Adrenal gland (tissue), 19 donors: Measurements from ENCODE around the gene CSNK2A3. TPM values are rescaled to one million over a fixed set of nuclear protein-coding genes. Genes with fewer than 3 reads are reported as not detected.
"Not testable (repeated sequence)": the region's sequence is repeated elsewhere in the genome, so short reads cannot be mapped to it uniquely, and the experiment has no call there.

Experiments used
- DNase-seq, 7 donors: peaks; one replicate each; pipeline ENCODE4 v3.0.0-alpha.2; 2019 to 2020
- H3K27ac ChIP-seq, 5 donors: fragments of 200-600 bp; sonication (generic) in 4 of 5; 1 replicate in 3 of 5; 2 replicates in 2 of 5; pipeline versions ENCODE4 v1.5.1 to v1.8.0; 2016 to 2020; ENCODE audit warnings: mild to moderate bottlenecking in 1 of 5
- H3K27me3 ChIP-seq: fragments of 200-600 bp; 2 replicates; pipeline ENCODE4 v1.8.0; 2021
- H3K36me3 ChIP-seq, 2 donors: fragments of 200-600 bp; replicated peaks in 1 of 2; 1 replicate in 1 of 2; 2 replicates in 1 of 2; pipeline versions ENCODE4 v1.5.1 to v1.8.0; 2018 to 2022
- H3K4me1 ChIP-seq, 2 donors: fragments of 200-600 bp; replicated peaks in 1 of 2; 1 replicate in 1 of 2; 2 replicates in 1 of 2; pipeline versions ENCODE4 v1.5.1 to v1.8.0; 2018 to 2021
- H3K4me3 ChIP-seq, 4 donors: fragments of 200-600 bp; sonication (generic) in 3 of 4; one replicate each; pipeline ENCODE4 v1.5.1; 2016 to 2018
- H3K9me3 ChIP-seq, 3 donors: fragments of 200-600 bp; sonication (generic) in 1 of 3; replicated peaks in 1 of 3; 1 replicate in 2 of 3; 2 replicates in 1 of 3; pipeline versions ENCODE4 v1.5.1 to v1.8.0; 2016 to 2021
- CTCF ChIP-seq, 6 experiments: fragments of 450-650 bp in 4 of 6; fragments of 200-600 bp in 2 of 6; sonication (generic) in 1 of 6; IDR thresholded peaks; 1 replicate in 5 of 6; 2 replicates in 1 of 6; pipeline versions ENCODE4 v1.5.1 to v1.8.0; 2016 to 2021; ENCODE audit warnings: antibody characterized with exemption in 6 of 6, mild to moderate bottlenecking in 2 of 6, moderate library complexity in 1 of 6
- POLR2A ChIP-seq, 2 donors: fragments of 450-650 bp; IDR thresholded peaks; one replicate each; pipeline ENCODE4 v1.6.1; 2017; ENCODE audit warnings: antibody characterized with exemption in 2 of 2, mild to moderate bottlenecking in 2 of 2, moderate library complexity in 1 of 2
- WGBS, 4 donors: extraction: QIAGEN DNeasy Blood & Tissue Kit in 2 of 4; methylation state at CpG; one replicate each; pipeline versions ENCODE4 v1.1.5 to v1.1.7; 2013 to 2017; 5-methylcytosine and 5-hydroxymethylcytosine counted together
- intact Hi-C, 2 donors: fragments of 100-400 bp; cut with DNase I; formaldehyde crosslinking; loops; one replicate each; pipeline versions ENCODE4 v1.14.1 to v1.15.0; 2022 to 2023
- long read RNA-seq, 10 donors: library from polyadenylated mRNA in 3 of 10; unstranded in 2 of 10; stranded (forward) in 1 of 10; transcript quantifications; one replicate each; pipeline ENCODE4 v2.0.0 and lab custom pipeline, GENCODE V29; 2021 to 2026
- polyA plus RNA-seq, 3 donors: library from polyadenylated mRNA; stranded (reverse); fragments of 200-250 nt in 2 of 3; fragments of 350-450 nt in 1 of 3; fragmentation: Illumina TruSeq in 1 of 3; extraction: RNeasy Lipid Tissue Mini Kit (QIAGEN cat#74804) in 1 of 3; gene quantifications; one replicate each; pipeline ENCODE4 v1.2.3, GENCODE V29; 2013 to 2014
- total RNA-seq, 9 donors: library from RNA; depleted of rRNA in 4 of 9; stranded (reverse); fragments of >200 nt in 4 of 9; fragments of 120-200 nt in 1 of 9; fragmentation: NEBNext Ultra II Directional in 1 of 9; extraction: Animal tissue kit (Norgen Biotek cat#: 25700) in 1 of 9; gene quantifications; one replicate each; pipeline versions ENCODE4 v1.1.0 to v1.2.4, GENCODE V29; 2013 to 2023
- donor health status: healthy with polysubstance abuse.
- donor health status: Bipolar disorder and iron deficiency.
- donor health status: DM: yes; HTN: yes; CAD: no.
- donor health status: DM: no; HTN: no; CAD: no.
- donor health status: DM: no; HTN: no; CAD: no.
- donor health status: DM: yes; HTN: yes; CAD: no.

The CSNK2A3 gene
- total RNA-seq: 1 to 10 TPM in 4 of 9 donors, under 1 TPM in 4, not detected in 1; 0.46 to 2.7 (median 0.82) TPM
- polyA plus RNA-seq: 1 to 10 TPM in 1 of 3 donors, under 1 TPM in 2; 0.07 to 2.4 (median 0.40) TPM
- long read RNA-seq, donor 1, partial matches to known transcripts: 0 of 2 reads
- long read RNA-seq, donor 1, other reads (novel, unspliced or antisense): 0 of 2 reads
- long read RNA-seq, donor 2, partial matches to known transcripts: 0 of 3 reads
- long read RNA-seq, donor 2, other reads (novel, unspliced or antisense): 0 of 3 reads
- long read RNA-seq, donor 3, partial matches to known transcripts: 0 of 2 reads
- long read RNA-seq, donor 3, other reads (novel, unspliced or antisense): 0 of 2 reads
- long read RNA-seq, donor 4: 0 reads
- long read RNA-seq, donor 5: 0 reads
- long read RNA-seq, donor 6: 0 reads
- long read RNA-seq, donor 7, transcript CSNK2A3-201 (1 exons, 1,416 nt): major isoform, 5 of 5 reads
- long read RNA-seq, donor 7, partial matches to known transcripts: 0 of 5 reads
- long read RNA-seq, donor 7, other reads (novel, unspliced or antisense): 0 of 5 reads
- long read RNA-seq, donor 8, partial matches to known transcripts: 0 of 3 reads
- long read RNA-seq, donor 8, other reads (novel, unspliced or antisense): 0 of 3 reads
- long read RNA-seq, donor 9: 0 reads
- long read RNA-seq, donor 10, transcript CSNK2A3-201 (1 exons, 1,416 nt): major isoform, 5 of 5 reads
- long read RNA-seq, donor 10, partial matches to known transcripts: 0 of 5 reads
- long read RNA-seq, donor 10, other reads (novel, unspliced or antisense): 0 of 5 reads

- intact Hi-C loops, H3K4me1 ChIP-seq, H3K4me3 ChIP-seq, H3K36me3 ChIP-seq, H3K27ac ChIP-seq, H3K9me3 ChIP-seq, DNase-seq, H3K27me3 ChIP-seq: not testable (repeated sequence)
- WGBS, 4 donors: 89 to 90% (median 89%) methylated on average over 11 of the region's 11 CpGs
Observed at GRCh38 chr11:11352878-11353277, at the start of gene CSNK2A3. CSNK2A3 (minus strand) TSS chr11:11353250; CDS start chr11:11353119, 131 bp downstream.

GRCh38 chr11:11401960-11402535 lies 49.0 kb upstream of the CSNK2A3 start:
- no peaks in the 10 kb centered on the region for H3K9me3 ChIP-seq
- H3K4me3 ChIP-seq: no peak overlapping the region
- no peak for DNase-seq
- H3K27ac ChIP-seq: no peak overlapping the region
- peaks cover 4 to 11% of the 10 kb centered on the region in 2 donors for H3K4me1 ChIP-seq
- no peaks in the 10 kb centered on the region for H3K36me3 ChIP-seq
- WGBS, 4 donors: 82 to 93% (median 84%) methylated on average over 3 of the region's 3 CpGs
- H3K27me3 ChIP-seq: no peaks in the 10 kb centered on the region
- intact Hi-C loops: no loop called here
- TF ChIP-seq CTCF (IDR thresholded peaks at IDR 0.05) (no peak), POLR2A (IDR thresholded peaks at IDR 0.05) (no peak)

GRCh38 chr11:11400635-11401232 lies 47.7 kb upstream of the CSNK2A3 start:
- peak in 3 of 6 experiments; percentile 12 to 21 (median 18) for TF ChIP-seq CTCF (IDR thresholded peaks at IDR 0.05)
- no peak for TF ChIP-seq POLR2A (IDR thresholded peaks at IDR 0.05)
- H3K27me3 ChIP-seq: no peaks in the 10 kb centered on the region
- H3K4me1 ChIP-seq: no peaks in the 10 kb centered on the region
- intact Hi-C loops: no loop called here
- WGBS, 4 donors: 82 to 87% (median 85%) methylated on average over 9 of the region's 9 CpGs
- H3K4me3 ChIP-seq: no peak overlapping the region
- H3K9me3 ChIP-seq: no peaks in the 10 kb centered on the region
- peak in 1 of 7 donors; percentile 16 for DNase-seq
- no peak overlapping the region for H3K27ac ChIP-seq
- no peaks in the 10 kb centered on the region for H3K36me3 ChIP-seq

- Histone ChIP-seq H3K4me1 (no peaks in the 10 kb centered on the region), H3K4me3 (no peak overlapping the region), H3K27ac (no peak overlapping the region), H3K27me3 (no peaks in the 10 kb centered on the region), H3K9me3 (no peaks in the 10 kb centered on the region), H3K36me3 (no peaks in the 10 kb centered on the region)
- TF ChIP-seq POLR2A (IDR thresholded peaks at IDR 0.05): no peak
- TF ChIP-seq CTCF (IDR thresholded peaks at IDR 0.05): no peak
- intact Hi-C loops: no loop called here
- no peak for DNase-seq
- WGBS, 4 donors: 94 to 96% (median 95%) methylated on average over 3 of the region's 3 CpGs
Observed at GRCh38 chr11:11400121-11400520, 47.1 kb upstream of the CSNK2A3 start.
